NOMO-1 treated with dmso at 0.1 percent for 144 hours (cell line): ENCODE results near the gene MIP.
"Not testable (repeated sequence)": the region's sequence is repeated elsewhere in the genome, so short reads cannot be mapped to it uniquely, and the experiment has no call there.

ENCODE experiments used
- DNase-seq: peaks from one replicate; lab custom pipeline; 2025; ENCODE audit not compliant: unreplicated experiment; lab: John Stamatoyannopoulos, UW

The MIP gene

DNA sequence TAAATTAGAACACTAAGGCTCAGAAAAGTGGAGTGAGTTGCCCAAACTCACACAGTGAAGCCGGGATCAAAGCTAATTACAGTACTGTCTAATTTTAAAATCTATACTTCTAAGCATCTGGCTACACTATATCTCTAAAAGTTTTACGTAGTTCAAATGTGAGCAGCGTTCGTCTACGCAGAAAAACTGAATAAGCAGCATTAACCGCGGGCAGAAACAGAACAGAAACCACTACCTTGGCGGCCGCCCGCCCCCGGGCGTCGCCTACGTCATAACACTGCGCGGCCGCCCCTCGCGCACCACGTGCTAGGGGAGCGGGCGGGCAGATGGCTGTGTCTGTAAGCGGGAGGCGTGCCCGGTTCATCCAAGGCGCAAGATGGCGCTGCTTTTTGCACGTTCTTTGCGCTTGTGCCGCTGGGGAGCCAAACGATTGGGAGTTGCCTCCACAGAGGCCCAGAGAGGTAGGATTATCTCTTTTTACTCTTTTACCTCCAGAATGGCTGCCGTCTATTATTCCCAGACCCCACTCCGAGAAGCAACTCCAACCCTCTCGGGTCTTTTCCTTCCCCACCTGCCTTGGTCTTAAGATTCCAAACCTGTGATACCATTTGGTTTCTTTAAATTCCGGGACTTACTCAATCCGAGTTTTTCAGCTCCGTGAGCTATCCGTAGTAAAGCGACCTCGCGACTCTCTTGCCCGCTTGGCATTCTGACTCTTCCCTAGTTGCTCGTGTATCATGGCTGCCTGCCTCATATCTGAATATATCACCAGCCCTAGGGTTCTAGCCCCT is 14.0 kb upstream of the MIP start, which contains the start of gene SPRYD4:
Gene SPRYD4, plus strand, starts transcription at position 363 of the 791 bp plus-strand sequence. Its CDS starts 14 bp downstream, at position 377.
- DNase-seq, result peak; percentile 96

DNA sequence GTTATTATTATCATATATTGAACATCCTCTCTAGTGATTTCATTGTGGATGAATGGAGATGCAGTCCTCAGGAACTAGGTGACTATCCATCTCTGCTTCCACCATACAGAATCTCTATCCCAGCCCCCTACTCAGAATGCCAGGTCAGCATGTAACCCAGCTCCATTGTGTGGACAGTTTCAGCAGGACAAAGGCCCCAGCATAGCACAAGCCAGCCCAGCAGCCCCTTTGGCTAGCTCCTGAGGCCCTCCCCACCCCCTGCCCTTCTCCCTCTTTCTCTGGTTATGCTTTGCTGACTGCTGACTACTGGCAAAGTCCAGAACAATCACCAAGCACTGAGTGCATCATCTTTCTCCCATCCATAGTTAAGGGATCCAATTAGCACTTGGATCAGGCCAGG is 8.1 kb upstream of the MIP start:
- no peak for DNase-seq

DNA sequence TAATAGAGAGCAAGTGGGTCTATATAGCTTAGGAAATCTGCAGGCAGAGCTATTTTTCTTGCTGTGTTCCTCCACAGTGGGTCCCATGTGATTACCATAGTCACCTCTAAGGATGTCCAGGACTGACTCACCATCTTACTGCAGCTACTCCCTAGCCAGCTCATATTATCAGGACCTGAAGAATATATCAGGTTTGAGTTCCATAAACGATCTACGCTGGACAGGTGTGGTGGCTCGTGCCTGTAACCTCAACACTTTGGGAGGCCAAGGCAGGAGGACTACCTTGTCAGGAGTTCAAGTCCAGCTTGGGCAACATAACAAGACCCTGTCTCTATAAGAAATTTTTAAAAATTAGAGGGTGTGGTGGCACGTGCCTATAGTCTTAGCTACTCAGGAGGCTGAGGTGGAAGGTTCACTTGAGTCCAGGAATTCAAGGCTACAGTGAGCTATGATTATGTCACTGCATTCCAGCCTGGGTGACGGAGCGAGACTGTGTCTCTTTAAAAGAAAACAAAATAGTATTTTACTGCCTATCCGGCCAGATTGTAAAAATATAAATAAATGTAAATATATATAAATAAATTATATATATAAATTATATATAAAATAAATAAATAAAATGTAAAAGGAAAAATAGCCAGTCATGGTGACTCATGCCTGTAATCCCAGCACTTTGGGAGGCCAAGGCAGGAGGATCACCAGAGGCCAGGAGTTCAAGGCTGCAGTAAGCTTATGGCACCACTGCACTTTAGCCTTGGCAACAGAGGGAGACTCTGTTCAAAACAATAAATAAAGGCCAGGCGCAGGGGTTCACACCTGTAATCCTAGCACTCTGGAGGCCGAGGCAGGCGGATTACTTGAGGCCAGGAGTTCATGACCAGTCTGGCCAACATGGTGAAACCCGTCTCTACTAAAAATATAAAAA is 7.0 kb upstream of the MIP start:
- no peak for DNase-seq

DNA sequence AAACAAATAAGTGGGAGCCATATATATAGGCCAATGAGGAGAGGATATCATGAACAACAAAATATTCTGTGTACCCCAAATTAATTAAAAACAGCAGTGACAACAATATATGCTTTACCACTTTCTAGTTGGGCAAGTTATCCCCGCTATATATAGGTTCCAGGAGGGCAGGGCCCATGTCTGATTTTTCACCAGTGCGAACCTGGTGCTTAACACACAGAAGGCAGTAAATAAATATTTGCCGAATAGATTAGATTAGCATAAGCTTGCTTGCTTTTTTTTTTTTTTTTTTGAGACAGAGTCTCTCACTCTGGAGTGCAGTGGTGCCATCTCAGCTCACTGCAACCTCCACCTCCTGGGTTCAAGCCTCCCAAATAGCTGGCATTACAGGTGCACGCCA is 3.4 kb upstream of the MIP start:
- DNase-seq, result no peak

DNA sequence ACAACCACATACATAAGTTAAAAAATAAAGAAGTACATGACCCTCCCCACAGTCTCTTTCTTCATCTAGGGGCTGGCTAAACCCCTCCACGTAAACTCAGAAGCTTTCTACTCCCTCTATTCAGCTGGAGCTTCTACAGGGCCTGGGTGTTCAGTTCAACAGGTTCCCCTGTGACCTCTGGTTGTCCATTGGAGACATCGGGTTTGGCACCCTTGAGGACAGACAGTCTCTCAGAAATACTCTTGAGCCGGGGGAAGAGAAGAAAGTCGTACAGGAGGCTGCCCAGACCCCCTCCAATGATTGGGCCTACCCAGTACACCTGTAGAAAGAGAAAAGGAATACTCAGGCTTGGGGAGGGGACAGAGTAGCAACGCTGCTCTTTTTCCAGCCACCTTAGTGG is 3.3 kb downstream of the MIP start:
- no peak for DNase-seq

DNA sequence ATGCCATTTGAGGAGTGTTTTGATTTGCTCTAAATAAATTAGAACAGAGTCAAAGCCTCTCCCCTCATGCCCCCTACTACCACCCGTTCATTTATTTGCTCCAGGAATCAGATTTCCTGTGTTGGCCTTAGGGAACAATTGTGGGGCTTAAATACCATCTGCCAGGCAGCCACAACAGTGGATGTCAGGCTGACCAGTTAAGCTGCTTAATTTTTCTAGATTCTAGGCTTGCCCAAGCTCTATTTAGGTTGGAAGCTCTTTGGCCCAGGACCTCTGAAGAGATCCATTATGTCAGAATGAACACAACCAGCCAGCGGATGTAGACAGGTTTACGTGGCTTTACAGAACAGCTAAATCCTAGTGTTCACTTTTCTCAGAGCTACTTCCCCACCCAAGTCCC is 4.2 kb downstream of the MIP start:
- DNase-seq, result no peak

DNA sequence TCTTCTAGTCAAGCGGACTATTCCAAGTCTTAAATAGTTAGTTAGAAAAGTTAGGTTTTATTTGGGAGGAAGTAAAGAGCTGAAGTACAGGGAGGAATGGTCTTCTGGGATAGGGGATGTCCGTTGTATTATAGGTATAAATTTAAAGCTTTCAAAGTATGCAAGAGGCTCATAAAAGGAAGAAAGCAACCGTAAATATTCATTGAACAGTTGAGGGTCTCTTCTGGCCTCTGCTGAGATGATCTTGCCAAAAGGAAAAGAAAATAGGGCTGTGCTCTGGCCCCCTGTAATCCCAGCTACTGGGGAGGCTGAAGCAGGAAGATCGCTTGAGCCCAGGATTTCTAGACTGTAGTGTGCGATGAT is 4.9 kb downstream of the MIP start:
- DNase-seq, result no peak

DNA sequence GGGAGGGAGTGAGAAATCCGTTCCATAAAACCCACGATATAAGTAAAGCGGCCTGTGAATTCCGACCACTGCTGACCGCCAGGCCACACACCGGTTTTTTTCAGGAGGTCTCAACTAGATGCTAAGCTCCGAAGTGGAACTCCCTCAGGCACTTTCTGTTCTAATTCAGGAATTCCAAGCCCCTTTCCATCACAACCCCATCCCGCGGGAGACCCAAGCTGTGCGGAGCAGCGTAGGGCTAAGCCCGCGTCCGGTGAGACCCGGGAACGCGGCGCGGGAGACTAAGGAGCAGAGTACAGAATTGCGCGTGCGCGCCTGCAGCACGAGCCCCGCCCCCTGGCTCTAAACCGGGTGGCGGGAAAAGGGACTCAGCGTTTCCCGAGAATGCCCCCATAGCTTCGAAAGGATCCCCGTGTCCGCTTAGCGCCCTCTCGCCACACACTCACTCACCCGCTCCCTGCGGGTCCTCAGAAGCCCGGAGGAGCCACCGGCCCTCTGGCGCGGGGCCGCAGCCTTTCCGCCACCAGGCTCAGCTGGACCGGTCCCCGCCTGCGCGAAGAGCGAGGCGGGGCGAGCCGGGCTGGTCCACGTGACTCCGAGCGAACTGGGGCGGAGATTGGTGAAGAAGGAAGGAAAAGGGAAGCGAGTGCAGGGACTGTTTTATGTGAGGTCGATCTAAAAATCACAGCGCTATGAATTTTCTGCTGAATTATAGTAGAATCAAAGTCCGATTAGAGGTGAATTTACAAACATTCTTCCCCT is 5.4 kb downstream of the MIP start, which contains the start of gene TIMELESS:
Gene TIMELESS, minus strand, starts transcription at position 567 of the 762 bp plus-strand sequence. CDS start 15,256 bp downstream, outside the sequence.
- DNase-seq, result peak; percentile 89

DNA sequence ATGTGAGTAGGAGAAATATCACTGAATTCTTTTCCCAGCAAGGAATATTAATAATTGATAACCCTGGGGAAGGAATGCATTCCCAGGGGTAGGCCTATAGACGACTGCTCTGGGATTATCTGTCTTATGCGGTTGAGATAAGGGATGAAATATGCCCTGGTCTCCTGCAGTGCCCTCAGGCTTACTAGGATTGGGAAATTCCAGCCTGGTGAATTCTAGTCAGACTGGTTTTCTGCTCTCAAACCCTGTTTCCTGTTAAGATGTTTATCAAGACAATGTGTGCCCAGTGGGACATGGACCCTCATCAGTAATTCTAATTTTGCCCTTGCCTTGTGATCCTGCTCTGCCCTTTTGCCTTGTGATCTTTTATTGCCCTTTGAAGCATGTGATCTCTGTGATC is 11.2 kb downstream of the MIP start:
- not testable (repeated sequence) for DNase-seq

DNA sequence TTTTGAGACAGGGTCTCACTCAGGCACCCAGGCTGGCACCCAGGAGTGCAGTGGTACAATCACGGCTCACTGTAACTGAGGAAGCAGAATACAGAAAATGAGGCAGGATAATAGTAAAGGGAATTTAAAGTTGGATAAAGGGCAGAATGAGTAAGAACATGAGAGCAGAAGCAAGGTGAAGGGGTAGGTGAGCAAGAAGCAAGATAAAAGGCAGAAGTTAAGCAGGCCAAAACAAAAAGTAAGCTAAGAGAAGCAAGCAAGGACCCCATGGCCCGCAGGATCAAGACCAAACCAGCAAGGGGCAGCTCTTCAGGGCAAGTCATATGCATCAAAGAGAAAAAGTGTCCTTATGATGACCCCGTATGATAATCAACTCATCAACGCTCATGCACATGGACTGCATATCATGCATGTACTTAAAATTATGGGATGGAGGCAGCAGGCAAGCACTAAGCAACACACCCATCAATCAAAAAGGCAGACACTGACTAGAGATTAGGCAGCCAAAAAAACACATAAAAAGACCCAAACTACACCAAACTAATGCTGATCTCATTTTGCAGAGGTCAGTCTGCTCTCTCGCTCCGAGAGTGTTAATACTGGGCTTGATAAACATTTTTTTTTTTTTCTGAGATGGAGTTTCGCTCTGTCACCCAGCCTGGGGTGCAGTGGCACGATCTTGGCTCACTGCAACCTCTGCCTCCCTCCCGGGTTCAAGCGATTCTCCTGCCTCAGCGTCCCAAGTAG is 16.9 kb downstream of the MIP start:
- no peak for DNase-seq

DNA sequence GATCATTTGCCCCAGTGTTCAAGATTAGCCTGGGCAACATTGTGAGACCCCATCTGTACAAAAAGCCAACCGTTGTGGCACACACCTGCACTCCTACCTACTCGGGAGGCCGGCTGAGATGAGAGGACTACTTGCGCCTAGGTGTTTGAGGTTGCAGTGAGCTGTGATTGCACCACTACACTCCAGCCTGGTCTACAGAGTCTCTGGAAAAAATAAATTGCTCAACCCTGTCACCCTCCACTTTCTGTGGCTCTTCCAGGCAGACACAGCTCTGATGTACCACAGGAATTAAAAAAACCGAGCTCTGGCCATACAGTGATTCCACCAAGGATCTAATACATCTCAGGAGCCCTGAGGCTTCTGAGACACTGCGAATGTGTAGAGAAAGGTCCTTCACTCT is 19.6 kb downstream of the MIP start:
- no peak for DNase-seq

DNA sequence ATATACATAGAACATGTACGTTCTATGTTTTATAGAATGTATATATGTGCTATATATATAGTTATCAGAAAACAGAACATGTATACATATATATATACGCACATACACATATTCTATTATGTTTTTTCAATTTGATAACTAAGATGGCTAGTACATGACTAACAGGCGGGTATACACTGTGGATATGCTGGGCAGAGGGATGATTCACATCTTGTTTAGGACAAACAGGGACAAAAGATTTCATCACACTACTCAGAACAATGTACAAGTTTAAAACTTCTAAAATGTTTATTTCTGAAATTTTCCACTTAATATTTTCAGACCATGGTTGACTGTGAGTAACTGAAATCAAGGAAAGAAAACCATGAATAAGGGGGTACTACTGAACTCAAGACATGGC is 22.6 kb downstream of the MIP start:
- DNase-seq, result no peak

DNA sequence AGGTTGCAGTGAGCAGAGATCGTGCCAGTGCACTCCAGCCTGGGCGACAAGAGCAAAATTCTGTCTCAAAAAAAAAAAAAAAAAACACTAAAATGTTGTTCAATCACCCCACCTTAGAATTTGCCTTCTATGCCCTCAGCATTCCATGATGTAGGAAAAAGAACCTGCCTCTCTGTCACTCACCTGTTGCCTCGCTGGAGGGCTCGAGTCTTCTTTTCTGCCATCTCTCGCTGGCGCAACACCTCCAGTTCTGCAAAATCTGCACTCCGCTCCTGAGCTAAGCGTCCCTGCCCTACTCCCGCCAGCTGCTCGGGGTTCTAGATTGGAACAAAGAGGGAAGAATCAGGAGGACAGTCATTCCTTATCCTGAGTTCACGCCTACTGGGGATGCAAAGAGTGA is 23.2 kb downstream of the MIP start:
- DNase-seq, result no peak

DNA sequence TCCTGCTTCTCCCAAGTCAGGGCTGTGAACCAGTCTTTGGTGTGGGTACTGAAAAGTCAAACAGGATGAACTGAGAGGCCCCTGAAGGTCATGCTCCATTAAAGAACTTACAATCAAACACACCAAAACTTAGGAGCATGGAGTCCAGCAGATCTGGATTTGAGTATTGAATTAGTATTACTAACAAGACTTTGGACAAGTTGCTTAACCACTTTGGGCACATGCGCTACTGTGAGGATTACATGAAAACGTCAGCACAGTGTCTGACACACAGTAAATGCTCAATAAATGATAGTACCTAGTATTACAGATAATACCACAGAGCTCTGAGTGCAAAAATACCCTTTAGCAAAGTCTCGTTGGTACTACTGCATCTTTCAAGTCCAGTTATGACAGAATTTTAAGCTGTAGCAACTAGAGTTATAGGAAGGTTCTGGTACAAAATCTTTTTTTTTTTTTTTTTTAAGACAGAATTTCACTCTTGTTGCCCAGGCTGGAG is 28.5 kb downstream of the MIP start:
- DNase-seq, result no peak

DNA sequence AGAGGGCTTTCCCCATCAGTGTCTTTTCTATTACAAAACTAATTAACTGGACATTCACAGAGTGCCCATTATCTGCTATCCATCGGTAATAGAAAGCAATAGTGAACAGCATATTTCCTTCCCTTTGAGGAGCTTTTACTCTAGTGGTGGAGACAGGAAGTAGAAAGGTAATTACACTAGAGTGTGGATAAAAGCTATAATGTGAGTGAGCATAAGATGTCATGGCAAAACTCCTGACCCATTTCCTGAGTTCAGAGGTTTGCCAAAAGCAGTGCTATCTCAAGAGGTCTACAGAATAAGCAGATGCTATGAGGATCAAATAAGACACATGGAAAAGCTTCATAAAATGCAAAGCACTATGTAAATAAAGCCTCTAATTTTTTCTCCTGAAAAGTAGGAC is 29.3 kb downstream of the MIP start:
- DNase-seq, result no peak

DNA sequence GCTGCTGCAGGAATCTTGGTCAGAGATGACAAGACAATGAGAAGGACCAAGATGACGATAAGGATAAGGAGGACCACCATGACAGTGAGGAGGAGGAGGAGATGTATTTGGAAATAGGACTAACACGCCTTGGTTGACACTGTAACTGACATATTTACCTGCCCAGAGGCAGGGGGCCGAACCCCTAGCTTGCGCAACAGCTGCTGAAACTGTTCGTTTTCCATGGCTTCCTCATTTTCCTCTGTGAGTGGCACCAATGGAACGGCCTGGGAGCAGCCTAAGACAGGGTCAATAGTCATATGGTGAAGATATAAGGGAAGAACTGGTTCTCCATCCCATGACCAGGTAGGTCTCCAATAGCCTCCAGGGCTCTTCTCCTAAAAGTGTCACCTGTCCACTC is 34.0 kb downstream of the MIP start:
- no peak for DNase-seq

DNA sequence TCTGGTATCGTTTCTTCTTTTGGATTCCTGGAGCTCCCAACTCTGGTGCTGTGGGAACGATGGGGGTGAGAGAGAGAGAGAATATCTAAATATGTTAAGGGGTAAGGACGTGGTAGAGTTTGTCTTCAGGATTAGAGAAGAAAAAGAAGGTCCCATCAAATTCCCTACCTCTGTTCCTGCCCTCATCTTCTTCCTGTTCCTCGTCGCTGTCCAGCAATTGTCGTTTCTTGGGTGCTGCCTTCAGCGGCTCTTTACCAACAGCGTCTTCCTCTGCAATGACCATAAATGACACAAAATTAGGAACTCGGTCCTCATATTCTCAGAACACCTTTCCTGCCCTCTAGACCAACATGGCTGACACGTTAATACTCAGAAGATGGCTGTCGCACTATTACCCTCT is 36.7 kb downstream of the MIP start:
- DNase-seq, result no peak

DNA sequence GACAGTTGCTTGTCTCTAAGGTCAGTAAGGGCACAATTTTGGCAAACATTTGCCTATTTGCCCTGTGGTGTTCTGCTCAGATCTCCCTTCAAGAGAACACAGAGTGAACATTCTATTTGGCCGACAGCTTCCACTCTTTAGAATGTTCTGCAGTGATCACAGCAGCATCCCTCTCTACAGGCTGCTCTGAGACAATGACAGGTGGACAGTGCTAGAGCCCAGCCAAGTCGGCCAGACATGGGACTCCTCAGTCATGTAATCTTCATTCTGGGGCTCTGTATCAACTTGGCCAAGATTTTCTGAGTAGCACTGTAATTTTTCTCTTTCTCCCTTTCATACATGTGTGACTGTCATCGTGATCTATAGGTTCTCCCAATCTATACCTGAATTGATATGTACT is 40.1 kb downstream of the MIP start:
- DNase-seq, result no peak

DNA sequence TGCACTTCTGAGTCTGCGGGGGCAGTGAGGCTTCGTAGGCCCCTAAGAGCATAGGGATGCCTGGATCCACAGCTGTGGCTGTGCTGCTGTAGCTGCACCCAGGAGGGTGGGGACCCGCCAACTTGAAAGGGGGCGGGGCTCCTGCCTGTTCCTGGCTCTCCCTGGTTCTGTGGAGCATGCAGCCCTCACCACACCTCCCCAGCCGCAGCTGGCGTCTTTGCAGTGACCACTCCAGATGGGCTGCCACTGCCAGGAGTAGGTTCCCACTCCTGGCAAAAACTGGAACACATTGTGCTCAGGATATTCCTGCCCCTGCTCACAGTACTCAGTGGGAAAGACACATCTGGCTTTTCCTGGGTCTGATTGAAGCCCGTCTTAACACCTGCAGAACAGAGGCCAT is 41.1 kb downstream of the MIP start:
- no peak for DNase-seq
